Peyer's patch (tissue), 4 donors: Measurements from ENCODE around the gene NECAB2.

Source experiments
- POLR2A ChIP-seq, 2 donors: fragments of 450-650 bp; IDR thresholded peaks; one replicate each; pipeline ENCODE4 v1.5.1; 2017; ENCODE audit warnings: antibody characterized with exemption in 2 of 2, mild to moderate bottlenecking in 2 of 2, moderate library complexity in 2 of 2
- TF ChIP-seq, protein P1 (sequence below), 6 experiments: fragments of 450-650 bp in 4 of 6; fragments of 200-600 bp in 2 of 6; sonication (generic) in 1 of 6; IDR thresholded peaks; one replicate each; pipeline ENCODE4 v1.5.1; 2017 to 2019; ENCODE audit warnings: antibody characterized with exemption in 6 of 6, mild to moderate bottlenecking in 3 of 6, moderate library complexity in 1 of 6

DNA sequence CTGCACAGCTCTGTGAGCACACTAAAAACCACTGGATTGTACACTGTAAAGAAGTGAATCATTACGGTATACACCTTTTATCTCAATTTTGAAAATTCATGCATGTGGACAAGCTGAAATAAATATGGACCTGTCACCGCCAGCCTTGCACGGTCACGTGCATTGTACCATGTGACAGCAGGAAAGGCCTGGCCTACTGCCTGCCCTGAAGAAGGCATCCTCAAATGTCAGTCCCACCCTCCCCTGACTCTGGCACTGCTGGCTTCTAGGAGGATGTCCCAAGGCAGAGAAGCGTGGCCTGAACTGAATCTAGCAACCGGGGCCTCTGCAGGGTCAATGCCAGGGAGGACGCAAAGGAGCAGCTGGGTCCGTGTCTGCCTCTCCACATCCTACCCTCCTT lies 39.9 kb downstream of the NECAB2 start:
- TF ChIP-seq, protein P1, sequence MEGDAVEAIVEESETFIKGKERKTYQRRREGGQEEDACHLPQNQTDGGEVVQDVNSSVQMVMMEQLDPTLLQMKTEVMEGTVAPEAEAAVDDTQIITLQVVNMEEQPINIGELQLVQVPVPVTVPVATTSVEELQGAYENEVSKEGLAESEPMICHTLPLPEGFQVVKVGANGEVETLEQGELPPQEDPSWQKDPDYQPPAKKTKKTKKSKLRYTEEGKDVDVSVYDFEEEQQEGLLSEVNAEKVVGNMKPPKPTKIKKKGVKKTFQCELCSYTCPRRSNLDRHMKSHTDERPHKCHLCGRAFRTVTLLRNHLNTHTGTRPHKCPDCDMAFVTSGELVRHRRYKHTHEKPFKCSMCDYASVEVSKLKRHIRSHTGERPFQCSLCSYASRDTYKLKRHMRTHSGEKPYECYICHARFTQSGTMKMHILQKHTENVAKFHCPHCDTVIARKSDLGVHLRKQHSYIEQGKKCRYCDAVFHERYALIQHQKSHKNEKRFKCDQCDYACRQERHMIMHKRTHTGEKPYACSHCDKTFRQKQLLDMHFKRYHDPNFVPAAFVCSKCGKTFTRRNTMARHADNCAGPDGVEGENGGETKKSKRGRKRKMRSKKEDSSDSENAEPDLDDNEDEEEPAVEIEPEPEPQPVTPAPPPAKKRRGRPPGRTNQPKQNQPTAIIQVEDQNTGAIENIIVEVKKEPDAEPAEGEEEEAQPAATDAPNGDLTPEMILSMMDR (IDR thresholded peaks at IDR 0.05): no peak
- no peak for TF ChIP-seq POLR2A (IDR thresholded peaks at IDR 0.05)
